Prostate gland (tissue), 2 donors: Measurements from ENCODE around the gene ADGRG1. TPM values are rescaled to one million over a fixed set of nuclear protein-coding genes. Genes with fewer than 3 reads are reported as not detected.

Experiments used
- DNase-seq: peaks from one replicate; pipeline ENCODE4 v3.0.0-alpha.2; 2019; ENCODE audit warnings: low spot score
- H3K27ac ChIP-seq, 2 donors: fragments of 200-600 bp; sonication (generic); 2 replicates each; pipeline ENCODE4 v1.5.1; 2017 to 2019
- H3K27me3 ChIP-seq: fragments of 200-600 bp; sonication (generic); replicated peaks from 2 replicates; pipeline ENCODE4 v1.5.1; 2019; ENCODE audit not compliant: insufficient read depth
- H3K36me3 ChIP-seq, 2 donors: fragments of 200-600 bp; sonication (generic); 1 replicate in 1 of 2; 2 replicates in 1 of 2; pipeline versions ENCODE4 v1.5.1 to v1.8.1; 2017 to 2019
- H3K4me1 ChIP-seq: fragments of 200-600 bp; sonication (generic); replicated peaks from 2 replicates; pipeline ENCODE4 v1.5.1; 2019
- H3K4me3 ChIP-seq, 2 donors: fragments of 200-600 bp; sonication (generic); 2 replicates each; pipeline ENCODE4 v1.5.1; 2017 to 2019
- H3K9me3 ChIP-seq: fragments of 200-600 bp; sonication (generic); 2 replicates; pipeline ENCODE4 v1.5.1; 2017
- POLR2A ChIP-seq: fragments of 450-650 bp; IDR thresholded peaks from one replicate; pipeline ENCODE4 v1.6.1; 2016; ENCODE audit warnings: antibody characterized with exemption, mild to moderate bottlenecking
- POLR2AphosphoS5 ChIP-seq: sonication (generic); formaldehyde crosslinking; IDR thresholded peaks from one replicate; pipeline ENCODE4 v1.6.1; 2017; ENCODE audit warnings: antibody characterized with exemption
- WGBS: methylation state at CpG from one replicate; pipeline ENCODE4 v1.1.5; 2018; 5-methylcytosine and 5-hydroxymethylcytosine counted together
- intact Hi-C: fragments of 100-400 bp; cut with DNase I; formaldehyde crosslinking; loops from one replicate; pipeline ENCODE4 v1.14.2; 2022
- total RNA-seq, 2 donors: library from RNA; depleted of rRNA; stranded (reverse); fragments of >200 nt; gene quantifications; one replicate each; pipeline ENCODE4 v1.1.0, GENCODE V29; 2016
- TF ChIP-seq, protein P1 (sequence below), 4 experiments: fragments of 200-600 bp in 2 of 4; fragments of 450-650 bp in 2 of 4; sonication (generic) in 2 of 4; IDR thresholded peaks; 1 replicate in 3 of 4; 2 replicates in 1 of 4; pipeline ENCODE4 v1.5.1; 2016 to 2019; ENCODE audit warnings: antibody characterized with exemption in 4 of 4, mild to moderate bottlenecking in 2 of 4, moderate library complexity in 2 of 4

The ADGRG1 gene
- total RNA-seq, 2 donors from 2014 or later: 78.5 to 347 TPM

DNA sequence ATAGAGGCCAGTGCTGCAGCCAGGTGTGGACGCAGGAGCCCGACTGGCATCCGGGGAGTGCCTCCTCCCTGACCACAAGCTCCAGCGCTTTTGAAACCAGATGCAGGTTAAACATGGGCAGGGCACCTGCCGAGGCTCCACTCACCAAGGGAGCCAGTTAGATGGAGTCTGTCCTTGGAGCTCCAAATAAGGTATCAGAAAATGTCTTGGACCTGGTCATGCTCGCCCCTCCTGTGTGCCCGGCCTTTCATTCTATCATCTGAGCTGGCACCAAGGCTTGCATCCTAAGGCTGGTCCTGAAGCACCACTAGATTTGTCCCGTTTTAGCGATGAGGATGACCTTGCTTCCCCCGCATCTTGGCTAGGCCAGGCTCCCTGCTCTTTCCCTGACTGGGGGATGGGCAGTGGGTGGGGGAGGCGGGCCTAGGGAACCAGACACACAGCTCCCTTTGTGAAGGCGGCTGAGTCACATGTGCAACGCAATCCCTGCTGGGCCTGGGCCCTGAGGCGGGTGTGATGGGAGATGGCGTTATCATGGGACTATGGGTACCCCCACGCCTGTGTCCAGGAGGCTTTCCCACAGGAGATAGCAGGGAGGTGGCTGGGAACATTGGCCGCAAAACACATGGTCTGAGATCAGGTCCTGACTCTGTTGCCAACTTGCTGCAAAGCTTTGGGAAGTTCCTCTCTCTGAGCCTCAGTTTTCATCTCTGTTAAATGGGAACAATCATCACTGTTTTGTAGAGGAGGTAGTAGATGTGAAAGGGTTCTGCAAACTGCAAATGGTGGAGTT is 5.0 kb upstream of the ADGRG1 start:
- peak overlapping the region; percentile 54 to 83 for H3K27ac ChIP-seq

DNA sequence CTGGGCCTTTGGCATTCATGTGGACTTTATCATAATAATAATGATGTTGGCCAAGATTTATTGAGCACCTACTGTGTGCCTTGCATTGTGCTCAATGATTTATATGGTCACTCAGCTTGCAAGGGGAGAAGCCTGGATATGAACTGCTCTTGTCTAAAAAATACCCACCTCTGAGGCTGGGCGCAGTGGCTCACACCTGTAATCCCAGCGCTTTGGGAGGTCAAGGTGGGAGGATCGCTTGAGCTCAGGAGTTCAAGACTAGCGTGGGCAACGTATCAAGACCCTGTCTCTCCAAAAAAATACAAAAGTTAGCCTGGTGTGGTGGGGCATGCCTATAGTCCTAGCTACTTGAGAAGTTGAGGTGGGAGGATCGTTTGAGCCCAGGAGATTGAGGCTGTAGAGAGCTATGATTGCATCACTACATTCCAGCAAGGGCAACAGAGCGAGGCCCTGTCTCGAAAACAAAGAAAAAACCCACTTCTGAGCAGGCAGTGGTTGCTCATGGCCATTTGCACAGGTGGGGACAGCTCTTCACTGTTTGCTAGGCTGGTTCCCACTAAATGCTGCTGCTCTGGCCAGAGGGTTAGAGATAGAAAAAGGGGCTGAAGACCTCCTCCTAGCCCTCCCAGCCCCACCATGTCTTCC is 4.3 kb upstream of the ADGRG1 start:
- Histone ChIP-seq H3K4me3 (no peak overlapping the region), H3K36me3 (no peaks in the 10 kb centered on the region), H3K4me1 (peaks cover 18% of the 10 kb centered on the region), H3K27ac (no peak overlapping the region), H3K27me3 (no peaks in the 10 kb centered on the region), H3K9me3 (no peaks in the 10 kb centered on the region)
- 79% methylated on average over 8 of the region's 8 CpGs for WGBS
- no peak for TF ChIP-seq POLR2A
- TF ChIP-seq, protein P1, sequence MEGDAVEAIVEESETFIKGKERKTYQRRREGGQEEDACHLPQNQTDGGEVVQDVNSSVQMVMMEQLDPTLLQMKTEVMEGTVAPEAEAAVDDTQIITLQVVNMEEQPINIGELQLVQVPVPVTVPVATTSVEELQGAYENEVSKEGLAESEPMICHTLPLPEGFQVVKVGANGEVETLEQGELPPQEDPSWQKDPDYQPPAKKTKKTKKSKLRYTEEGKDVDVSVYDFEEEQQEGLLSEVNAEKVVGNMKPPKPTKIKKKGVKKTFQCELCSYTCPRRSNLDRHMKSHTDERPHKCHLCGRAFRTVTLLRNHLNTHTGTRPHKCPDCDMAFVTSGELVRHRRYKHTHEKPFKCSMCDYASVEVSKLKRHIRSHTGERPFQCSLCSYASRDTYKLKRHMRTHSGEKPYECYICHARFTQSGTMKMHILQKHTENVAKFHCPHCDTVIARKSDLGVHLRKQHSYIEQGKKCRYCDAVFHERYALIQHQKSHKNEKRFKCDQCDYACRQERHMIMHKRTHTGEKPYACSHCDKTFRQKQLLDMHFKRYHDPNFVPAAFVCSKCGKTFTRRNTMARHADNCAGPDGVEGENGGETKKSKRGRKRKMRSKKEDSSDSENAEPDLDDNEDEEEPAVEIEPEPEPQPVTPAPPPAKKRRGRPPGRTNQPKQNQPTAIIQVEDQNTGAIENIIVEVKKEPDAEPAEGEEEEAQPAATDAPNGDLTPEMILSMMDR (IDR thresholded peaks at IDR 0.05): no peak
- TF ChIP-seq POLR2AphosphoS5: no peak
- intact Hi-C loops: no loop called here
- DNase-seq: no peak

More for the DNA sequence above, 5.0 kb upstream of the ADGRG1 start:
- TF ChIP-seq, protein P1 (IDR thresholded peaks at IDR 0.05): no peak
- peak; percentile 38 for TF ChIP-seq POLR2A
- H3K27me3 ChIP-seq: no peaks in the 10 kb centered on the region
- H3K36me3 ChIP-seq: no peaks in the 10 kb centered on the region
- intact Hi-C loops: no loop called here
- H3K4me3 ChIP-seq: no peak overlapping the region
- 58% methylated on average over 17 of the region's 17 CpGs for WGBS
- no peaks in the 10 kb centered on the region for H3K9me3 ChIP-seq
- DNase-seq: peak; percentile 41
- H3K4me1 ChIP-seq: peaks cover 15% of the 10 kb centered on the region

DNA sequence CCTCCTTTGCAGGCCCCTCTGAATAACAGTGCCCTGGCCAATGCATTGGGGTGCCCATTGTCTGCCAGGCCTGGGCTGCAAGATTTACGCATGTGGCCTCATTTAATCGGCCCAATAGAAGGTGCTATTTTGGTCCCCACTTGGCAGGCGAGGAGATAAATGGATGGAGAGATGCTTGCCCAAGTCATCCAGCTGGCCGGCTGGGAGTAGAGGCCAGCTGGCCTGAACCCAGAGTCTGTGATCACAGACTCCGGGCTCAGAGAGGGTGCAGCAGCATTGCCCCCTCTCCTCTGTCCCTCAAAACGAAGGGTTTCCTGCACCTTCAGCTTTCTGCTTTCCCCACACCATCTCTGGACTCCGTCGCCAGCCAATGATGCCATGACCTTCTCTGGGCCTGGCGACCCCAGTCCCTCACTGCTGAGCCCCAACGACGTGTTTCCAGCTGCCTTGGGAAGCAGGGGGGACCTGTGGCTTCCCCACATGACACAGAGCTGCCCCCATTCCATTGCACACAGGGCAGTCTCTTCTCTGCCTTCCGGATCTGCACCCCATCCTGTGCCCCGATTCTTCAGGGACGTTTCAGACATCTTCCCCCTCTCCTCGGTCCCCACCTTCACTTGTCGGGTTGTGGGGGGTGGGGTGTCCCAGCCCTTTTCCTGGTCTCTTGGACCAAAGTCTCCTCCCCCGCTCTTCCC is 3.5 kb upstream of the ADGRG1 start:
- H3K27ac ChIP-seq: no peak overlapping the region
- no peak for TF ChIP-seq POLR2AphosphoS5
- TF ChIP-seq POLR2A: no peak
- TF ChIP-seq, protein P1 (IDR thresholded peaks at IDR 0.05): no peak

DNA sequence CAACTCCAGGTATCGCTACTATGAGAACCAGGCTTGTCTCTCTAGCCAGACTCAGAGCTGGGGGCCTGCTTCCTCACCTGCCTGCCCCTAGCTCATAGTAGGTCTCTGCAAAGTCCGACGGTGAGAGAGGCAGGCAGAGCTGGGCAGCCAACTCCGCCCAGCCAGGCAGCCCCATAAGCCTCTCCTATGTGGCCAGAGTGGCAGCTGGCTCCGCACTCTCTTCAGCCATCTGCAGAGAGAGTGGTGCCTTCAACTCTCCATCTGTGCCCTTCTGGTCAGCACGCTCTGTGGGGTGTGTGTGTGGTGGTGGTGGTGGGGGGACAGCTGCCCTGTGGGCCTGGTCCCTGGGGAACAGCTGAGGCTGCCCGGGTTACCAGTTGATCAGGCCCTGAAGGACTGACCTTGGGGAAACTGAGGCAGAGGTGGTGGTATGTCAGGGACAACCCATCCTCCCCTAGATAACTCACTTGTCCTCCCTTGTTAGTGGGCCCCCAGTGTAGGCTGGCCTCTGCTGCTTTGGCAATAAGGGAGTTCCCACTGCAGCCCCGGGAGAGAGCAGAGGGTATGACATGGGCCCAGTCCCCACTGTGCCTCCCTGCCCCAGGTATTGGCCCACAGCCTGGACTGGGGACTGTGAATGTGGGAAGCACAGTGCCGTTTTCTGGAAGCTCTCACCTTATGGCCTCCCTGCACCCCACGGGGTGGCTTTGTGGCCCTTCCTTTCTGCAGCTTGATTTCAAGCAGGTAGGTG is 1.8 kb upstream of the ADGRG1 start:
- TF ChIP-seq POLR2AphosphoS5 (no peak), POLR2A (no peak)
- TF ChIP-seq, protein P1 (IDR thresholded peaks at IDR 0.05): no peak
- WGBS: 79% methylated on average over 10 of the region's 10 CpGs
- no peak overlapping the region for H3K27ac ChIP-seq
- DNase-seq: no peak
- intact Hi-C loops: no loop called here
- no peaks in the 10 kb centered on the region for H3K27me3 ChIP-seq
- no peaks in the 10 kb centered on the region for H3K9me3 ChIP-seq
- peaks cover 22% of the 10 kb centered on the region for H3K4me1 ChIP-seq
- no peaks in the 10 kb centered on the region for H3K36me3 ChIP-seq
- no peak overlapping the region for H3K4me3 ChIP-seq

More for the DNA sequence above, 3.5 kb upstream of the ADGRG1 start:
- intact Hi-C loops: no loop called here
- no peaks in the 10 kb centered on the region for H3K36me3 ChIP-seq
- H3K9me3 ChIP-seq: no peaks in the 10 kb centered on the region
- no peaks in the 10 kb centered on the region for H3K27me3 ChIP-seq
- DNase-seq: no peak
- WGBS: 60% methylated on average over 17 of the region's 17 CpGs
- H3K4me3 ChIP-seq: no peak overlapping the region
- H3K4me1 ChIP-seq: peaks cover 26% of the 10 kb centered on the region
